H1 (cell line): Measurements from ENCODE around the gene SHC1. TPM values are rescaled to one million over a fixed set of nuclear protein-coding genes. Genes with fewer than 3 reads are reported as not detected.

Experiments used
- CTCF ChIA-PET: fragments of 300-600 bp; sonication (Branson Sonifier 250); formaldehyde crosslinking; loops from one replicate; lab custom pipeline; 2021; ENCODE audit not compliant: partially characterized antibody; lab: Charles Lee
- POLR2A ChIA-PET: fragments of 300-600 bp; sonication (Branson Sonifier 250); formaldehyde crosslinking; loops from one replicate; lab custom pipeline; 2021; ENCODE audit warnings: inconsistent platforms; ENCODE audit not compliant: partially characterized antibody; lab: Charles Lee
- DNase-seq, 2 experiments: peaks; one replicate each; pipeline versions ENCODE4 v3.0.0 to v3.0.0-alpha.2; 2010 to 2022; ENCODE audit warnings: low spot score in 2 of 2, low read depth in 1 of 2, mixed read lengths in 1 of 2
- FAIRE-seq: peaks from 2 replicates; lab custom pipeline; 2011; peaks lifted over from hg19 to GRCh38; lab: Jason Lieb, UNC
- H2AFZ ChIP-seq: 2 replicates; pipeline ENCODE4 v1.8.1; 2012; ENCODE audit warnings: low read length, inconsistent platforms
- H2AK5ac ChIP-seq: 2 replicates; pipeline ENCODE4 v1.6.1; 2013; ENCODE audit warnings: low read depth, low read length
- H2BK120ac ChIP-seq: replicated peaks from 2 replicates; pipeline ENCODE3; 2013; ENCODE audit warnings: low read depth, low read length, inconsistent platforms
- H2BK12ac ChIP-seq: 2 replicates; pipeline ENCODE4 v1.6.1; 2013; ENCODE audit warnings: low read depth, low read length
- H2BK15ac ChIP-seq: 2 replicates; pipeline ENCODE4 v1.6.1; 2013; ENCODE audit warnings: low read length
- H2BK20ac ChIP-seq: 2 replicates; pipeline ENCODE4 v1.6.1; 2013; ENCODE audit warnings: low read length
- H2BK5ac ChIP-seq: 2 replicates; pipeline ENCODE4 v1.6.1; 2013; ENCODE audit warnings: low read depth, low read length
- H3K14ac ChIP-seq: 2 replicates; pipeline ENCODE4 v1.6.1; 2013; ENCODE audit warnings: inconsistent platforms; ENCODE audit not compliant: insufficient read length
- H3K18ac ChIP-seq: 2 replicates; pipeline ENCODE4 v1.6.1; 2013; ENCODE audit warnings: low read length; ENCODE audit errors: extremely low read depth
- H3K23ac ChIP-seq: 2 replicates; pipeline ENCODE4 v1.6.1; 2013; ENCODE audit warnings: inconsistent platforms; ENCODE audit not compliant: insufficient read length
- H3K23me2 ChIP-seq: 2 replicates; pipeline ENCODE4 v1.6.1; 2013; ENCODE audit warnings: low read depth, low read length
- H3K27ac ChIP-seq: 2 replicates; pipeline ENCODE4 v1.6.1; 2011; ENCODE audit warnings: low read depth, low read length, inconsistent platforms
- H3K27me3 ChIP-seq, 4 experiments: replicated peaks in 1 of 4; 1 replicate in 1 of 4; 2 replicates in 3 of 4; pipeline versions ENCODE4 v1.6.1 to v1.8.1; 2011 to 2013; ENCODE audit warnings: low read length in 3 of 4, mild to moderate bottlenecking in 3 of 4, inconsistent platforms in 2 of 4, mixed read lengths in 2 of 4, moderate library complexity in 1 of 4; ENCODE audit not compliant: control insufficient read depth in 3 of 4, insufficient read depth in 3 of 4; ENCODE audit errors: extremely low read depth in 1 of 4
- H3K36me3 ChIP-seq, 4 experiments: 2 replicates each; pipeline versions ENCODE4 v1.6.1 to v1.8.1; 2011 to 2013; ENCODE audit warnings: mild to moderate bottlenecking in 4 of 4, low read length in 3 of 4, moderate library complexity in 2 of 4, control low read depth in 1 of 4, inconsistent platforms in 1 of 4; ENCODE audit not compliant: insufficient read depth in 4 of 4, control insufficient read depth in 2 of 4
- H3K4ac ChIP-seq: replicated peaks from 2 replicates; pipeline ENCODE3; 2013; ENCODE audit warnings: low read length, low read depth, mixed read lengths, inconsistent platforms; ENCODE audit not compliant: insufficient read length
- H3K4me1 ChIP-seq, 4 experiments: replicated peaks in 1 of 4; 1 replicate in 1 of 4; 2 replicates in 3 of 4; pipeline versions ENCODE4 v1.6.1 to v1.8.1; 2011 to 2013; ENCODE audit warnings: low read length in 3 of 4, inconsistent platforms in 2 of 4, mixed read lengths in 1 of 4; ENCODE audit not compliant: insufficient read depth in 4 of 4, control insufficient read depth in 3 of 4
- H3K4me2 ChIP-seq, 2 experiments: 2 replicates each; pipeline versions ENCODE4 v1.6.1 to v1.8.1; 2011 to 2013; ENCODE audit warnings: low read depth in 2 of 2, low read length in 2 of 2, control low read depth in 1 of 2, inconsistent platforms in 1 of 2, mild to moderate bottlenecking in 1 of 2; ENCODE audit not compliant: insufficient read depth in 1 of 2
- H3K4me3 ChIP-seq, 4 experiments: fragments of 200-600, 300-600 bp in 1 of 4; sonication (generic), shearing (Covaris generic), sonication (Bioruptor Twin) in 1 of 4; 2 replicates each; pipeline versions ENCODE4 v1.5.1 to v1.8.1; 2011 to 2016; ENCODE audit warnings: low read length in 4 of 4, low read depth in 3 of 4, control low read depth in 2 of 4, inconsistent platforms in 2 of 4, mild to moderate bottlenecking in 2 of 4, mixed read lengths in 1 of 4, moderate library complexity in 1 of 4; ENCODE audit not compliant: insufficient read depth in 2 of 4; ENCODE audit errors: extremely low read depth in 1 of 4
- H3K56ac ChIP-seq: replicated peaks from 2 replicates; pipeline ENCODE3; 2013; ENCODE audit warnings: low read depth, mild to moderate bottlenecking, mixed read lengths, low read length, inconsistent platforms; ENCODE audit not compliant: insufficient read length
- H3K79me1 ChIP-seq: 2 replicates; pipeline ENCODE4 v1.6.1; 2013; ENCODE audit warnings: low read depth, low read length, control low read depth
- H3K79me2 ChIP-seq, 2 experiments: 2 replicates each; pipeline versions ENCODE4 v1.6.1 to v1.8.1; 2012 to 2013; ENCODE audit warnings: low read length in 2 of 2, mild to moderate bottlenecking in 2 of 2, inconsistent platforms in 1 of 2; ENCODE audit not compliant: insufficient read depth in 2 of 2, control insufficient read depth in 1 of 2
- H3K9ac ChIP-seq, 4 experiments: replicated peaks in 1 of 4; 1 replicate in 1 of 4; 2 replicates in 3 of 4; pipeline versions ENCODE4 v1.6.1 to v1.8.1; 2011 to 2013; ENCODE audit warnings: low read depth in 3 of 4, low read length in 3 of 4, control low read depth in 2 of 4, mild to moderate bottlenecking in 2 of 4, moderate library complexity in 2 of 4, inconsistent platforms in 1 of 4; ENCODE audit errors: extremely low read depth in 1 of 4
- H3K9me3 ChIP-seq, 2 experiments: 2 replicates each; pipeline versions ENCODE4 v1.6.1 to v1.8.1; 2012 to 2013; ENCODE audit warnings: mild to moderate bottlenecking in 2 of 2, moderate library complexity in 2 of 2, control low read depth in 1 of 2, inconsistent platforms in 1 of 2, low read depth in 1 of 2, low read length in 1 of 2, mixed read lengths in 1 of 2; ENCODE audit not compliant: insufficient read depth in 2 of 2
- H4K20me1 ChIP-seq, 2 experiments: replicated peaks in 1 of 2; 2 replicates each; pipeline versions ENCODE3 to v1.8.1; 2011 to 2013; ENCODE audit warnings: inconsistent platforms in 2 of 2, low read length in 2 of 2, mild to moderate bottlenecking in 1 of 2; ENCODE audit not compliant: insufficient read depth in 2 of 2, control insufficient read depth in 1 of 2
- H4K5ac ChIP-seq: 2 replicates; pipeline ENCODE4 v1.6.1; 2013; ENCODE audit warnings: low read length, low read depth, mixed read lengths, inconsistent platforms; ENCODE audit not compliant: insufficient read length
- H4K8ac ChIP-seq: 2 replicates; pipeline ENCODE4 v1.8.0; 2013; ENCODE audit warnings: mild to moderate bottlenecking, moderate library complexity, low read length, inconsistent platforms; ENCODE audit not compliant: insufficient read depth; ENCODE audit errors: extremely low read depth
- H4K91ac ChIP-seq: replicated peaks from 2 replicates; pipeline ENCODE3; 2013; ENCODE audit warnings: low read length, mixed read lengths, inconsistent platforms; ENCODE audit not compliant: insufficient read length
- BCL11A ChIP-seq, 2 experiments: IDR thresholded peaks; one replicate each; pipeline ENCODE4 v1.6.1; 2011; ENCODE audit warnings: low read depth in 2 of 2, low read length in 2 of 2, mild to moderate bottlenecking in 2 of 2
- KDM4A ChIP-seq: IDR thresholded peaks from one replicate; pipeline ENCODE4 v1.7.1; 2012; ENCODE audit warnings: low read depth, mild to moderate bottlenecking, moderate library complexity, low read length, inconsistent platforms; ENCODE audit not compliant: severe bottlenecking
- SAP30 ChIP-seq: fragments of 300-600 bp; sonication (generic); IDR thresholded peaks from 2 replicates; pipeline ENCODE4 v1.7.1; 2012; ENCODE audit warnings: low read length, moderate library complexity, mild to moderate bottlenecking, inconsistent platforms; ENCODE audit not compliant: insufficient read depth, insufficient replicate concordance
- SP4 ChIP-seq: IDR thresholded peaks from 2 replicates; pipeline ENCODE4 v1.6.1; 2012; ENCODE audit warnings: low read length, inconsistent platforms
- WGBS, 2 experiments: shearing (Covaris generic) in 1 of 2; methylation state at CpG; one replicate each; pipeline versions ENCODE4 v1.1.6 to v1.1.7; 2013 to 2015; ENCODE audit warnings: low lambda C conversion rate in 2 of 2, mixed read lengths in 2 of 2, inconsistent platforms in 1 of 2, low coverage in 1 of 2, missing lambda C conversion rate in 1 of 2; ENCODE audit not compliant: insufficient replicate concordance in 2 of 2, insufficient coverage in 1 of 2, insufficient read length in 1 of 2; ENCODE audit errors: extremely low coverage in 1 of 2, missing lambda C conversion rate in 1 of 2; 5-methylcytosine and 5-hydroxymethylcytosine counted together
- polyA plus RNA-seq, 7 experiments: library from polyadenylated mRNA; depleted of rRNA in 3 of 7; stranded (reverse) in 5 of 7; unstranded in 2 of 7; fragments of >200 nt in 5 of 7; fragments of 200-250 nt in 2 of 7; gene quantifications; 1 replicate in 5 of 7; 2 replicates in 1 of 7; 4 replicates in 1 of 7; pipeline versions ENCODE4 v1.2.1 to v1.2.3, GENCODE V29; 2011 to 2013; ENCODE audit warnings: missing spikeins in 2 of 7, mixed read lengths in 2 of 7
- total RNA-seq: library from RNA; stranded (reverse); fragmentation: NEBNext Ultra II Directional; extraction: Animal tissue kit (Norgen Biotek cat#: 25700); gene quantifications from 2 replicates; pipeline ENCODE4 v1.2.1, GENCODE V29; 2021

Gene SHC1
- total and polyA plus RNA-seq, 2 of the 8 experiments (the other 6 are each of a cell fraction or from before 2014, with no cell fraction given) = 177 to 212 TPM

DNA sequence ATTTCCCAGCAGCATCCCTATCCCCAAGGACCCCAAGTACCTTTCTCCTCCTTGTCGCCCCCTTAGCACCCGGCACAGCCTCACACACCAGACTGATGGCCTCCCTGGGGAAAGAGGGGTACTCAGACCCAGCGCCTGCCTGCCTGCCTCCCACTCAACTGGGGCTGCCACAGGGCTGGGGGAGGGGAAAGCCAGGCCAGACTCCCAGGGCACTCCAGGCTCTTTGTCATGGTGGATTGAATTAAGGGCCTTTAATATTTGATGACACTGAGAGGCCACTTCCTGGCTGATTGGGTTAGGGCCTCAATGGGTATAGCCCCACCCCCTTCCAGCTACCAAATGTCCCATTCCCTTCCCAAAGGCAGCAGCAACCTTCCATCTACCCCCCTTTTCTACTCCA, 1.8 kb downstream of the SHC1 start:
- Histone ChIP-seq H4K91ac (no peak overlapping the region), H3K14ac (no peak overlapping the region), H2BK20ac (no peak overlapping the region), H3K9ac (peak overlapping the region in 3 of 4 experiments; percentile 29 to 57 (median 44); a peak in 5 of 7 replicates), H2AK5ac (no peak overlapping the region), H2AFZ (no peak overlapping the region), H3K4me3 (peak overlapping the region; percentile 61 to 80 (median 76); a peak in 7 of 8 replicates), H4K20me1 (peaks cover 9 to 12% of the 10 kb centered on the region in 2 experiments), H3K56ac (no peak overlapping the region), H3K18ac (no peak overlapping the region; the same call in 1 of the 2 replicates), H4K8ac (no peak overlapping the region), H3K4me1 (peaks cover 3 to 19% (median 14%) of the 10 kb centered on the region in 4 experiments), H3K27ac (no peak overlapping the region), H3K4ac (no peak overlapping the region), H3K23me2 (peaks cover 22% of the 10 kb centered on the region), H4K5ac (no peak overlapping the region), H2BK15ac (0 out of 2 replicates have a peak overlapping the region, but pooled peaks have one; percentile 29), H3K4me2 (peak overlapping the region; percentile 78), H3K23ac (no peak overlapping the region), H3K36me3 (peaks cover 15 to 42% (median 36%) of the 10 kb centered on the region in 4 experiments), H2BK12ac (peak overlapping the region; percentile 90; the same call in 1 of the 2 replicates), H3K79me1 (peaks cover 14% of the 10 kb centered on the region; the same call in 1 of the 2 replicates), H2BK5ac (peak overlapping the region; percentile 99)
- no peak for FAIRE-seq
- POLR2A ChIA-PET = interaction anchor here (7.2 to 42.8 kb wide), 4 partner anchors 10 to 46 kb away, joined by 120 to 702 read pairs (median 413); partner anchors contain the start of genes FLAD1, LENEP, PBXIP1 and PYGO2
- no peak for TF ChIP-seq SP4
- no peak for TF ChIP-seq KDM4A
- TF ChIP-seq BCL11A (IDR thresholded peaks at IDR 0.05; ENCODE audit: low read depth in 2 of 2, low read length in 2 of 2) = no peak
- no peak for TF ChIP-seq SAP30
- TF ChIP-seq, all 59 proteins: peak for 0
- H3K79me2 ChIP-seq = peaks cover 6 to 38% of the 10 kb centered on the region in 2 experiments; a peak in 3 of 4 replicates
- WGBS, 2 experiments = 86% methylated on average over 3 of the region's 3 CpGs; no CpG with 5 or more reads in 1 of the 2 experiments
- no peaks in the 10 kb centered on the region for H3K9me3 ChIP-seq
- no peak overlapping the region for H2BK120ac ChIP-seq
- CTCF ChIA-PET = interaction anchor here (0.7 to 20.6 kb wide), 4 partner anchors 28 to 93 kb away, joined by 3 to 334 read pairs (median 4); partner anchors contain the start of gene LENEP
- H3K27me3 ChIP-seq = no peaks in the 10 kb centered on the region
- DNase-seq = no peak
